A375 (cell line): ENCODE results near the gene ZNF667. TPM values are rescaled to one million over a fixed set of nuclear protein-coding genes. Genes with fewer than 3 reads are reported as not detected.

ENCODE experiments used
- total RNA-seq: library from RNA; depleted of rRNA; stranded (reverse); fragments of >200 nt; shearing (Covaris generic); gene quantifications from 2 replicates; pipeline ENCODE4 v1.2.3, GENCODE V29; 2014; rRNA removed

The ZNF667 gene
- not detected in 2 replicates for total RNA-seq

GRCh38 chr19:56476651-56477428 is at the start of gene ZNF667:
TSS of gene ZNF667 (minus strand) at chr19:56477345. CDS start at chr19:56462370, 14,975 bp downstream.

GRCh38 chr19:56507446-56508289 is 30.5 kb upstream of the ZNF667 start, which contains the start of gene ZNF471:
TSS of gene ZNF471 (plus strand) at chr19:56507855. CDS start at chr19:56511572, 3,717 bp downstream.

GRCh38 chr19:56403764-56404704 is 73.1 kb downstream of the ZNF667 start, which contains the start of gene ZNF583:
TSS of gene ZNF583 (plus strand) at chr19:56404332. CDS start at chr19:56407115, 2,783 bp downstream.

GRCh38 chr19:56393119-56394012 is 83.8 kb downstream of the ZNF667 start, which contains the start of gene ZNF582:
TSS of gene ZNF582 (minus strand) at chr19:56393534. CDS start at chr19:56391752, 1,782 bp downstream.

Other genes with a start within 250 kb of the ZNF667 start
- not detected in 2 replicates for gene EDDM13, start 204.6 kb downstream of the ZNF667 start, total RNA-seq
- gene ZSCAN5A, start 162.5 kb downstream of the ZNF667 start, total RNA-seq = 11.4 and 11.6 TPM in 2 replicates
- gene ZNF582, start 83.8 kb downstream of the ZNF667 start, total RNA-seq = 1.7 and 2.5 TPM in 2 replicates
- gene ZNF583, start 73.0 kb downstream of the ZNF667 start, total RNA-seq = 2.5 and 2.9 TPM in 2 replicates
- 0.68 and 1.5 TPM in 2 replicates for gene ZNF471, start 30.5 kb upstream of the ZNF667 start, total RNA-seq
- 1.5 and 3.2 TPM in 2 replicates for gene ZFP28, start 61.6 kb upstream of the ZNF667 start, total RNA-seq
- 2.2 and 2.6 TPM in 2 replicates for gene ZNF470, start 90.1 kb upstream of the ZNF667 start, total RNA-seq
- gene ZNF71, start 118.0 kb upstream of the ZNF667 start, total RNA-seq = 3.1 and 3.5 TPM in 2 replicates
- gene SMIM17, start 165.8 kb upstream of the ZNF667 start, total RNA-seq = not detected in 2 replicates
- 0.98 and 2.0 TPM in 2 replicates for gene ZNF835, start 194.4 kb upstream of the ZNF667 start, total RNA-seq